Trophoblast cell (in vitro differentiated cells and primary cell): ENCODE measurements around the gene HNF4A.

Experiments used
- DNase-seq, 2 donors: peaks; one replicate each; pipeline ENCODE4 v3.0.0-alpha.2; 2016
- H2AFZ ChIP-seq: 2 replicates; pipeline ENCODE4 v1.6.1; 2013; ENCODE audit warnings: low read length, moderate library complexity, mild to moderate bottlenecking; ENCODE audit not compliant: insufficient read depth, poor library complexity
- H2AK5ac ChIP-seq: 2 replicates; pipeline ENCODE4 v1.6.1; 2013; ENCODE audit warnings: mild to moderate bottlenecking, low read length
- H2BK120ac ChIP-seq: 2 replicates; pipeline ENCODE4 v1.6.1; 2013; ENCODE audit warnings: low read length, mild to moderate bottlenecking, moderate library complexity; ENCODE audit not compliant: insufficient read depth, poor library complexity
- H2BK12ac ChIP-seq: 2 replicates; pipeline ENCODE4 v1.6.1; 2013; ENCODE audit warnings: mild to moderate bottlenecking, low read length, moderate library complexity
- H2BK5ac ChIP-seq: 2 replicates; pipeline ENCODE4 v1.6.1; 2013; ENCODE audit warnings: low read length, low read depth, moderate library complexity, mild to moderate bottlenecking; ENCODE audit not compliant: poor library complexity
- H3K14ac ChIP-seq: 2 replicates; pipeline ENCODE4 v1.6.1; 2013; ENCODE audit warnings: mild to moderate bottlenecking, low read length
- H3K18ac ChIP-seq: 2 replicates; pipeline ENCODE4 v1.6.1; 2013; ENCODE audit warnings: mild to moderate bottlenecking, low read length
- H3K23ac ChIP-seq: 2 replicates; pipeline ENCODE4 v1.6.1; 2013; ENCODE audit warnings: low read length
- H3K27ac ChIP-seq: 2 replicates; pipeline ENCODE4 v1.5.1; 2013; ENCODE audit warnings: low read depth, mild to moderate bottlenecking, inconsistent platforms, low read length, moderate library complexity
- H3K27me3 ChIP-seq: 2 replicates; pipeline ENCODE4 v1.6.1; 2013; ENCODE audit warnings: inconsistent platforms, mild to moderate bottlenecking, low read length, moderate library complexity; ENCODE audit not compliant: insufficient read depth
- H3K36me3 ChIP-seq, 2 experiments: 1 replicate in 1 of 2; 2 replicates in 1 of 2; pipeline ENCODE4 v1.6.1; 2013; ENCODE audit warnings: low read length in 2 of 2, mild to moderate bottlenecking in 2 of 2, moderate library complexity in 1 of 2; ENCODE audit not compliant: insufficient read depth in 2 of 2, control insufficient read depth in 1 of 2
- H3K4ac ChIP-seq: 2 replicates; pipeline ENCODE4 v1.6.1; 2013; ENCODE audit warnings: low read depth, mild to moderate bottlenecking, low read length, moderate library complexity
- H3K4me1 ChIP-seq, 2 experiments: 1 replicate in 1 of 2; 2 replicates in 1 of 2; pipeline ENCODE4 v1.6.1; 2013; ENCODE audit warnings: low read length in 2 of 2, mild to moderate bottlenecking in 2 of 2, moderate library complexity in 1 of 2; ENCODE audit not compliant: insufficient read depth in 2 of 2, control insufficient read depth in 1 of 2
- H3K4me2 ChIP-seq: 2 replicates; pipeline ENCODE4 v1.6.1; 2013; ENCODE audit warnings: inconsistent platforms, mild to moderate bottlenecking, low read length, moderate library complexity
- H3K4me3 ChIP-seq: 2 replicates; pipeline ENCODE4 v1.5.1; 2013; ENCODE audit warnings: mild to moderate bottlenecking, low read depth, low read length, inconsistent platforms
- H3K79me1 ChIP-seq: one replicate; pipeline ENCODE4 v1.6.1; 2013; ENCODE audit warnings: low read length
- H3K79me2 ChIP-seq: 2 replicates; pipeline ENCODE4 v1.6.1; 2013; ENCODE audit warnings: low read length, mild to moderate bottlenecking; ENCODE audit not compliant: control insufficient read depth, insufficient read depth, poor library complexity
- H3K9ac ChIP-seq: 2 replicates; pipeline ENCODE4 v1.6.1; 2013; ENCODE audit warnings: mild to moderate bottlenecking, low read length
- H3K9me3 ChIP-seq: 2 replicates; pipeline ENCODE4 v1.6.1; 2013; ENCODE audit warnings: low read depth, mild to moderate bottlenecking, control low read depth, inconsistent platforms, low read length; ENCODE audit not compliant: insufficient read depth
- H4K12ac ChIP-seq: 2 replicates; pipeline ENCODE4 v1.6.1; 2013; ENCODE audit warnings: low read depth, mild to moderate bottlenecking, low read length, moderate library complexity
- H4K8ac ChIP-seq: 2 replicates; pipeline ENCODE4 v1.6.1; 2013; ENCODE audit warnings: low read depth, mild to moderate bottlenecking, low read length, moderate library complexity
- H4K91ac ChIP-seq: one replicate; pipeline ENCODE4 v1.6.1; 2013; ENCODE audit warnings: low read depth, mild to moderate bottlenecking, low read length, moderate library complexity
- WGBS: extraction: QIAGEN DNeasy Blood & Tissue Kit; methylation state at CpG from one replicate; pipeline ENCODE4 v1.1.7; 2013; ENCODE audit warnings: missing lambda C conversion rate; ENCODE audit not compliant: insufficient read length, insufficient coverage; ENCODE audit errors: extremely low coverage; 5-methylcytosine and 5-hydroxymethylcytosine counted together

The HNF4A gene

DNA sequence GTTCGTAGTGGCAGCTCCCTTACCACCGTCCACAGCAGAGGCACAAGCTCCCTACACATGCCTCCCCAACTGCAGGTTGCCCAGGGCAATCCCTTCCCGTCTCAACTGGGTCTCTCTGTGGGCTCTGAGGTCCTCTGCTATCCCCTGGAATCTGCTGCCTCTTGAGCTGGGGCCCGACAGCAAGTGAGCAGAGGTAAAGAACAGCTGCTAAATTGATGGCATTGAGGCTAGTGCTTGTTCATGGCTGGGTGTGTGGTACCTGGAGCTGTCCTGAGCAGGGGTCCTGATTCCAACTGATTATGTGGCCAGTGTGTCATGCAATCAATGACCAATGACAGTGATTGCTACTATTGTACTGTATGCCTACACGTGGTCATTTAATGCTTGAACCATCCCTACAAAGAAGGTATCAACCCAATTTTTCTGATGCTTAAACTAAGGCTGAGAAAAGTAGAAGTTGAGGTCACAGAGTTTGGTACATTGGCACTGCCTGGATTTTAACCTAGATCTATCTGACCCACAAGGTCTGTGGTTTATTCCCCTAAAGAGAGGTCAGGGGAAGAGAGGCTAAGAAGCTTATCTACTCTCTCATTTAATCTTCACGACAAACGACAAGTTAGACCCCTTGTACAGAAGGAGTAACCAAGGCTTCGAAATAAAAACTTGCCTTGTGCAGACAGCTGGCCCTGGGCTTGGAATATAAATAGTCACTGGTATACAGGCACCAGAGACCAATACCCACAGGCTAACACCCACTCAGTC, 41.1 kb downstream of the HNF4A start:
- Histone ChIP-seq H3K9me3 (no peaks in the 10 kb centered on the region), H2AFZ (no peak overlapping the region), H2AK5ac (no peak overlapping the region), H3K14ac (no peak overlapping the region), H4K91ac (no peak overlapping the region), H3K27me3 (no peaks in the 10 kb centered on the region), H3K23ac (no peak overlapping the region), H3K4me1 (no peaks in the 10 kb centered on the region), H2BK12ac (no peak overlapping the region), H3K4me3 (no peak overlapping the region), H4K8ac (no peak overlapping the region), H3K27ac (no peak overlapping the region), H3K36me3 (no peaks in the 10 kb centered on the region), H3K9ac (no peak overlapping the region), H2BK5ac (no peak overlapping the region), H3K79me2 (no peaks in the 10 kb centered on the region), H3K4me2 (no peak overlapping the region), H4K12ac (no peak overlapping the region), H3K4ac (no peak overlapping the region), H3K18ac (no peak overlapping the region), H3K79me1 (no peaks in the 10 kb centered on the region), H2BK120ac (no peak overlapping the region)
- no peak for DNase-seq
- WGBS, result no CpG with 5 or more reads among the region's 8 CpGs

DNA sequence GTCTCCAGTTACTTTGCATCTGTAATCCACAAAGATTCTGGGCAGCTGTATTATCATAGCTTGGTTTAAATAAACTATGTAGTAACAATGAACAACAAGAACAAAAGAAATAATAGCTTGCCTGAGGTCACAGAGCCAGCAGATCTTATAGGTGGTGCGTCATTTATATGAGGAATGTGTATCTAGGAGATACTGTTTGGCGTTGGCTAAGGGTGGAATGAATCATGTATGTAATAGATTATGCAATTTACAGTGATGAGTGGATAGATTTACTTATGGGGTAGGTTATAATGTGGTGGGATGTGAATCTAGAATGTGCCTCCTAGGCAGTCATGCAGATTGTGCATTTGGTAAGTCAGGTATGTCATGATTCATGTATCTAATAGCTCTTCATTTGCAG, 42.8 kb downstream of the HNF4A start:
- Histone ChIP-seq H2BK5ac (no peak overlapping the region), H3K27me3 (no peaks in the 10 kb centered on the region), H3K14ac (no peak overlapping the region), H4K91ac (no peak overlapping the region), H2AK5ac (no peak overlapping the region), H3K4me1 (no peaks in the 10 kb centered on the region), H2BK120ac (no peak overlapping the region), H3K79me2 (no peaks in the 10 kb centered on the region), H3K79me1 (no peaks in the 10 kb centered on the region), H3K9me3 (no peaks in the 10 kb centered on the region), H3K27ac (no peak overlapping the region), H4K12ac (no peak overlapping the region), H3K9ac (no peak overlapping the region), H3K18ac (no peak overlapping the region), H3K4me3 (no peak overlapping the region), H3K36me3 (no peaks in the 10 kb centered on the region), H3K4me2 (no peak overlapping the region), H2AFZ (no peak overlapping the region), H3K4ac (no peak overlapping the region), H2BK12ac (no peak overlapping the region), H3K23ac (no peak overlapping the region), H4K8ac (no peak overlapping the region)
- no CpG with 5 or more reads among the region's 2 CpGs for WGBS
- peak; percentile 63 to 94 for DNase-seq

DNA sequence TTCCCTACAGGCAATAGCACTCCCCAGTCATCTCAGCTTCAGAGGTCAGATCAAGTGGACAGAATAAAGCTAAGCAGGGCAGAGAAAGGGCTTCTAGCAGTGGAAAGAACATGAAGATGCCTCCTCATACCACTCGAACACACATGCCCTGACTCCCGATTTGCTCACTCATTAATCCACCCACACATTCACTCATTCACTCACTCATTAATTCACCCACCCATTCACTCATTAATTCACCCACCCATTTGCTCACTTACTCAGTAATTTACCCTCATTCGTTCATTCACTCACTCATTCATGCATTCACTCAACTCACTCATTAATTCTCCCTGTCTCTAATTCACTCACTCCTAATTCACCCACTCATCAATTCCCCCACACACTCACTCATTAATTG, 43.9 kb downstream of the HNF4A start:
- no peaks in the 10 kb centered on the region for H3K9me3 ChIP-seq

DNA sequence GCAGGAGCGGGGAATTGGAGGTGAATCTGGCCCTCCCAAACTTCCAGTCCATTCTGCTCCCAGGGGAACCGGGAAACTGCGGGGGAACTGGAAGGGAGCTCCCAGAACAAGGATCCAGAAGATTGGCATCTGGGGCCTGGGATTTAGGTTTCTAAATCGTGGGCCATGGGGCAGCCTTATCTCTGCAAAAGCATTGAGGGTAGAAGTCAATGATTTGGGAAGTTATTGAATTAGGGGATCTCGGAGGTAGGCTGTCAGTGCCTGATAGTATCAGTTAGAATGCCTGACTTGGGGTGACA, 45.1 kb downstream of the HNF4A start:
- Histone ChIP-seq H3K18ac (no peak overlapping the region), H3K9me3 (peaks cover 4% of the 10 kb centered on the region), H4K91ac (no peak overlapping the region), H3K9ac (no peak overlapping the region), H3K27me3 (no peaks in the 10 kb centered on the region), H3K36me3 (no peaks in the 10 kb centered on the region), H2BK120ac (no peak overlapping the region), H2BK12ac (no peak overlapping the region), H3K14ac (no peak overlapping the region), H3K4ac (no peak overlapping the region), H3K4me1 (peaks cover 0 to 7% of the 10 kb centered on the region in 2 experiments), H2BK5ac (no peak overlapping the region), H3K4me3 (no peak overlapping the region), H4K12ac (no peak overlapping the region), H3K4me2 (no peak overlapping the region), H2AK5ac (no peak overlapping the region), H3K79me2 (no peaks in the 10 kb centered on the region), H3K23ac (no peak overlapping the region), H4K8ac (no peak overlapping the region), H3K79me1 (no peaks in the 10 kb centered on the region), H3K27ac (no peak overlapping the region), H2AFZ (no peak overlapping the region)
- WGBS, result no CpG with 5 or more reads among the region's 5 CpGs
- no peak for DNase-seq

More for the DNA sequence above, 43.9 kb downstream of the HNF4A start:
- H2AFZ ChIP-seq, result no peak overlapping the region
- no peak overlapping the region for H3K9ac ChIP-seq
- H4K8ac ChIP-seq, result no peak overlapping the region
- H3K27me3 ChIP-seq, result no peaks in the 10 kb centered on the region
- H2AK5ac ChIP-seq, result no peak overlapping the region
- H3K4me1 ChIP-seq, result no peaks in the 10 kb centered on the region
- H2BK5ac ChIP-seq, result no peak overlapping the region
- H3K36me3 ChIP-seq, result no peaks in the 10 kb centered on the region
- no peak overlapping the region for H3K18ac ChIP-seq
- 100% methylated on average over 1 of the region's 3 CpGs for WGBS
- no peak overlapping the region for H2BK120ac ChIP-seq
- H3K79me2 ChIP-seq, result no peaks in the 10 kb centered on the region
- no peak overlapping the region for H3K23ac ChIP-seq
- H4K12ac ChIP-seq, result no peak overlapping the region
- no peak overlapping the region for H2BK12ac ChIP-seq
- H3K79me1 ChIP-seq, result no peaks in the 10 kb centered on the region
- no peak overlapping the region for H3K14ac ChIP-seq
- H3K4me3 ChIP-seq, result no peak overlapping the region
- H4K91ac ChIP-seq, result no peak overlapping the region
- no peak overlapping the region for H3K4me2 ChIP-seq
- H3K27ac ChIP-seq, result no peak overlapping the region
- no peak for DNase-seq
- no peak overlapping the region for H3K4ac ChIP-seq
